Hematopoietic multipotent progenitor cell treated with erythropoietin and hydrocortisone succinate and interleukin-3 and kit ligand, for 4 days (in vitro differentiated cells): ENCODE data around the gene AMOTL2.
A peak's percentile ranks its signal among the peaks of the same experiment; 100 is the strongest.

Experiments
- DNase-seq: peaks from one replicate; pipeline ENCODE4 v3.0.0-alpha.2; 2015

Gene AMOTL2

GRCh38 chr3:134374105-134374790 lies at the start of gene AMOTL2:
Gene AMOTL2, minus strand, starts transcription at chr3:134374447. Its CDS starts 3,014 bp downstream, at chr3:134371433.
- peak; percentile 62 for DNase-seq

- DNase-seq: no peak
Measured at GRCh38 chr3:134423153-134423552, 48.9 kb upstream of the AMOTL2 start.

GRCh38 chr3:134419960-134420321 lies 45.7 kb upstream of the AMOTL2 start:
- no peak for DNase-seq

- no peak for DNase-seq
Measured at GRCh38 chr3:134419214-134419959, 45.1 kb upstream of the AMOTL2 start.

GRCh38 chr3:134409041-134409440 lies 34.8 kb upstream of the AMOTL2 start:
- no peak for DNase-seq

- DNase-seq: no peak
Measured at GRCh38 chr3:134407239-134407625, 33.0 kb upstream of the AMOTL2 start.

- DNase-seq: peak; percentile 12
Measured at GRCh38 chr3:134406331-134407238, 32.3 kb upstream of the AMOTL2 start.

- DNase-seq: no peak
Measured at GRCh38 chr3:134404366-134404885, 30.2 kb upstream of the AMOTL2 start.

- no peak for DNase-seq
Measured at GRCh38 chr3:134397755-134398154, 23.5 kb upstream of the AMOTL2 start.

- DNase-seq: no peak
Measured at GRCh38 chr3:134395103-134395502, 20.9 kb upstream of the AMOTL2 start.

- DNase-seq: no peak
Measured at GRCh38 chr3:134394380-134394779, 20.1 kb upstream of the AMOTL2 start.

- peak; percentile 29 for DNase-seq
Measured at GRCh38 chr3:134393074-134393473, 18.8 kb upstream of the AMOTL2 start.

- DNase-seq: peak; percentile 44
Measured at GRCh38 chr3:134392336-134392983, 18.2 kb upstream of the AMOTL2 start.

GRCh38 chr3:134389865-134390264 lies 15.6 kb upstream of the AMOTL2 start:
- no peak for DNase-seq

- DNase-seq: no peak
Measured at GRCh38 chr3:134388788-134389485, 14.7 kb upstream of the AMOTL2 start.

GRCh38 chr3:134388292-134388691 lies 14.0 kb upstream of the AMOTL2 start:
- DNase-seq: no peak

- DNase-seq: no peak
Measured at GRCh38 chr3:134387293-134387692, 13.0 kb upstream of the AMOTL2 start.

GRCh38 chr3:134384963-134385362 lies 10.7 kb upstream of the AMOTL2 start:
- no peak for DNase-seq

- DNase-seq: no peak
Measured at GRCh38 chr3:134381831-134382442, 7.7 kb upstream of the AMOTL2 start.

GRCh38 chr3:134381076-134381475 lies 6.8 kb upstream of the AMOTL2 start:
- no peak for DNase-seq

- DNase-seq: no peak
Measured at GRCh38 chr3:134380249-134380648, 6.0 kb upstream of the AMOTL2 start.

- no peak for DNase-seq
Measured at GRCh38 chr3:134378818-134379217, 4.6 kb upstream of the AMOTL2 start.
